Stomach smooth muscle (tissue), 2 donors: Measurements from ENCODE around the gene H6PD.

Source experiments
- H3K27ac ChIP-seq: one replicate; pipeline ENCODE4 v1.7.0; 2013; ENCODE audit warnings: mild to moderate bottlenecking, low read length, inconsistent platforms
- H3K27me3 ChIP-seq, 2 donors: one replicate each; pipeline ENCODE4 v1.7.0; 2013; ENCODE audit warnings: low read length in 2 of 2; ENCODE audit not compliant: insufficient read depth in 2 of 2, control insufficient read depth in 1 of 2
- H3K36me3 ChIP-seq, 2 donors: one replicate each; pipeline ENCODE4 v1.7.0; 2013; ENCODE audit warnings: low read length in 2 of 2; ENCODE audit not compliant: control insufficient read depth in 2 of 2, insufficient read depth in 2 of 2
- H3K4me1 ChIP-seq: one replicate; pipeline ENCODE4 v1.7.0; 2013; ENCODE audit warnings: low read length; ENCODE audit not compliant: control insufficient read depth, insufficient read depth
- H3K4me3 ChIP-seq, 2 donors: one replicate each; pipeline ENCODE4 v1.7.0; 2013; ENCODE audit warnings: low read length in 2 of 2
- H3K9ac ChIP-seq, 2 donors: one replicate each; pipeline ENCODE4 v1.7.0; 2013; ENCODE audit warnings: low read length in 2 of 2, mild to moderate bottlenecking in 1 of 2
- H3K9me3 ChIP-seq, 2 donors: one replicate each; pipeline ENCODE4 v1.7.0; 2013; ENCODE audit warnings: low read length in 2 of 2; ENCODE audit not compliant: control insufficient read depth in 2 of 2
- donor health status: healthy.
- donor health status: Pancreatic carcinoma.

The H6PD gene

GRCh38 chr1:9270290-9270883 is 35.8 kb downstream of the H6PD start:
- Histone ChIP-seq H3K27ac (no peak overlapping the region), H3K4me1 (peaks cover 14% of the 10 kb centered on the region), H3K4me3 (no peak overlapping the region)

GRCh38 chr1:9271283-9271682 is 36.7 kb downstream of the H6PD start:
- Histone ChIP-seq H3K27me3 (no peaks in the 10 kb centered on the region), H3K9ac (no peak overlapping the region), H3K36me3 (peaks cover 4 to 7% of the 10 kb centered on the region in 2 donors), H3K4me3 (no peak overlapping the region), H3K4me1 (peaks cover 17% of the 10 kb centered on the region), H3K27ac (no peak overlapping the region), H3K9me3 (no peaks in the 10 kb centered on the region)

More at GRCh38 chr1:9270290-9270883, 35.8 kb downstream of the H6PD start:
- H3K9ac ChIP-seq, result no peak overlapping the region
- no peaks in the 10 kb centered on the region for H3K27me3 ChIP-seq
- H3K36me3 ChIP-seq, result peaks cover 8 to 10% of the 10 kb centered on the region in 2 donors
- H3K9me3 ChIP-seq, result no peaks in the 10 kb centered on the region

GRCh38 chr1:9271861-9272595 is 37.5 kb downstream of the H6PD start:
- peaks cover 12% of the 10 kb centered on the region for H3K4me1 ChIP-seq
- H3K9ac ChIP-seq, result no peak overlapping the region
- H3K27me3 ChIP-seq, result no peaks in the 10 kb centered on the region
- no peaks in the 10 kb centered on the region for H3K9me3 ChIP-seq
- no peak overlapping the region for H3K4me3 ChIP-seq
- peaks cover 0 to 7% of the 10 kb centered on the region in 2 donors for H3K36me3 ChIP-seq
- H3K27ac ChIP-seq, result no peak overlapping the region

DNA sequence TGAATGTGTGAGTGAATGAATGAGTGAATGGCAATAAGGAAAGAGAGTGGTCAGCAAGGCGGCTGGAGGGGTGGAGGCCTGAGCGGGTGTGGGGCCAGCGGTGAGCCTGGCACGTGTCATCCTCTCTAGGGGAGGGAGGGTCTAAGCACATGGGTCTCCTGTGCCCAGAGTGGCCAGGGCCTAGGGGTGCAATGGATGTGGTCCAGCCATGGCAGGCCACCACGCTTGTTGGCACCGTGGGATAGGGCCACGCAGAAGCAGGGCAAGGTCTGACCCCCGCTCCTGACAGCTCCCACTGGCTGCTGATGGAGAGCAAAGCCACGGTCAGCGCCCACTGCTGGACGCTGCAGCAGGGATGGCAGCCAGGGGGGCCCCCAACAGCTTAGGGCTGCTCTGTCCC is 38.6 kb downstream of the H6PD start:
- H3K27ac ChIP-seq, result no peak overlapping the region

DNA sequence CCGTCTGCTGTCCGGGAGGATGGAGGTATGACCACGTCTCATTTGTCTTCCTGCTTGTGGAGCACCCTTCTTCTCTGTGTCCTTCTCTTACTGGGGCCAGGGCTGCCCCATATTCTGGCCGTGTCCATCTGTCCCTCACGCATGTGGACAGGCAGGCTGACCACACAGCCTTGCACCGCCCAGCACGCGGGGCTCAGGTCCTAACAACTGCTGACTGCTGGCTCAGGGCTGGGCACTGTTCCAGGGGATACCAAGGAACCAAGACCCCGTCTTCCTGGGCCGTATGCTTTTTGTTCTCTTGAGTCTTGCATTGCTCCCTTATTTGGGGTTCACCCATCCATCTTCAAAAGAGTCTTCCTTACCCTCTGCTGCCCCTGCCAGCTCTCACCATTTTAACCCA is 40.6 kb downstream of the H6PD start:
- H3K4me1 ChIP-seq, result peaks cover 19% of the 10 kb centered on the region
- H3K9ac ChIP-seq, result no peak overlapping the region
- H3K9me3 ChIP-seq, result no peaks in the 10 kb centered on the region
- peaks cover 0 to 2% of the 10 kb centered on the region in 2 donors for H3K36me3 ChIP-seq
- H3K4me3 ChIP-seq, result no peak overlapping the region
- H3K27me3 ChIP-seq, result no peaks in the 10 kb centered on the region
- no peak overlapping the region for H3K27ac ChIP-seq

More for the DNA sequence above, 38.6 kb downstream of the H6PD start:
- peaks cover 0 to 7% of the 10 kb centered on the region in 2 donors for H3K36me3 ChIP-seq
- no peak overlapping the region for H3K9ac ChIP-seq
- H3K27me3 ChIP-seq, result no peaks in the 10 kb centered on the region
- H3K9me3 ChIP-seq, result no peaks in the 10 kb centered on the region
- H3K4me3 ChIP-seq, result no peak overlapping the region
- peaks cover 14% of the 10 kb centered on the region for H3K4me1 ChIP-seq

DNA sequence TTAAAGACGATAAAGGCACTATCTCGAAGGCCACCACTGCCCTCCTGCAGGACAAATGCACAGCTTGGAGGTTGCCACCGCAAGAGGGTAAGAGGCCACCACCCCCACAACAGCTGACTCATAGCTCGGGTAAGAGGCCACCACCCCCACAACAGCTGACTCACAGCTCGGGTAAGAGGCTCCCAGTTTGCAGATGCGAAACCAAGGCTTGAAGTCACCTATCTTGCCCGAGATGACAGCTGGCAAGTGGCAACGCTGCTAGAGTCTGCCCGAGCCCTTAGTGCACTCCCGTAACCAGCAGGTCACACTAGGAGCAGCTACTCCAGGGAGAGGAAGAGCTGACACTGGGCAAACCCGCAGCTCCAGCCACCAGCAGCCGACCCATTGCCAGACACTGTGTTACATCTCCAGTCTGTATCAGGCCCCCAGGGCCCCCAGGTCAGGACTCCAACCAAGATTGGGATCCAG is 41.0 kb downstream of the H6PD start:
- Histone ChIP-seq H3K4me1 (peaks cover 21% of the 10 kb centered on the region), H3K9ac (no peak overlapping the region), H3K27me3 (no peaks in the 10 kb centered on the region), H3K36me3 (peaks cover 0 to 2% of the 10 kb centered on the region in 2 donors), H3K9me3 (no peaks in the 10 kb centered on the region), H3K4me3 (no peak overlapping the region), H3K27ac (no peak overlapping the region)

DNA sequence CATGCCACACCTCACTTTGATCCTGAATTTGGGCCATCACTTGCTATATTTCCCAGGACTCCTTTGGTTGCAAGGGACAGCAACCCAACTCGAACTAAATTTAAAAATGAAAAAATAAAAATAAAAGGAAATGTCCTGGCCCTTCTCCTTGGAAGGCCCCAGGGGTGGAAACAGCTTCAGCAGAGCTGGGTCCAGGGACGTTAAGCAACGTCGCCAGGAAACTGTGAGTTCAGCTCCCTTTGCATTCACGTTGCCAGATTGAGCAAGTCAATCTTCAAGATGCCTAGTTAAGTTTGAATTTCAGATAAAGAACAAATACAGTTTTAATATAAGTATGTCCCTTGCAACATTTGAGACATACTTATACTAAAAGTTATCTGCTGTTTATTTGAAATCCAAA is 43.5 kb downstream of the H6PD start:
- Histone ChIP-seq H3K27ac (no peak overlapping the region), H3K4me1 (peaks cover 30% of the 10 kb centered on the region), H3K9me3 (no peaks in the 10 kb centered on the region), H3K4me3 (no peak overlapping the region), H3K9ac (no peak overlapping the region), H3K27me3 (peaks cover 7 to 9% of the 10 kb centered on the region in 2 donors), H3K36me3 (peaks cover 0 to 2% of the 10 kb centered on the region in 2 donors)

GRCh38 chr1:9278585-9279153 is 44.1 kb downstream of the H6PD start:
- H3K9me3 ChIP-seq, result no peaks in the 10 kb centered on the region
- H3K27ac ChIP-seq, result no peak overlapping the region
- H3K4me1 ChIP-seq, result peaks cover 30% of the 10 kb centered on the region
- peaks cover 7 to 9% of the 10 kb centered on the region in 2 donors for H3K27me3 ChIP-seq
- H3K4me3 ChIP-seq, result no peak overlapping the region
- H3K9ac ChIP-seq, result no peak overlapping the region
- peaks cover 0 to 2% of the 10 kb centered on the region in 2 donors for H3K36me3 ChIP-seq

DNA sequence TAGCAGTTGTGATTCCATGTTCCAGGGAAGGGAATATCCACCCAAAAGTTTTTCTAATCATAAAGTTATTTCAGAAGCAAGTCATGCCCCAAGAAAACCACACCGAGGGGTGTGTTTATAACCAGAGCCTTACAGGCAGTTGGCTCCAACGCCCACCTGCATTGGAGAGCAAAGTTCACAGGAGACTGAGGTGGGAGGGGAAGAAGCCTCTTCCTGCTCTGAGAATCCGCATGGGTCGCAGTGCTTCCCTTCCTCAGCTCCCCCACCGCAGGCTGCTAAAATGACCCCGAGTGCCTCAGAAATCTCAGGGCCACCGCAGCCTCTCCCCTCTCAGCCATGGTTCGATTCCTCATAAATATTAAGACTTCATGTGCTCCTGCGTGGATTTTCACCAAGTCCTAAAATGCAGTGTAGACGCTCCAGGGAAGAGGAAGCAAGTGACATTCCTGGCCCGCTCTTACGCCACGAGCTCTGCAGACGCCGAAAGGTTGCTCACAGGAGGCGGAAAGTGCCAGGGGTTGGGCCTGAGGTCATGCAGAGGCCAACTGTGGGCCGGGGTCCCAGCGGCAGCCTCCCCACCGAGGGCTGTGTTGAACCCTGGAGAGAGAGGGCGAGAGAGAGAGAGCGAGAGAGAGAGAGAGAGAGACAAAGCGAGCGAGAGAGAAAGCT is 44.7 kb downstream of the H6PD start:
- Histone ChIP-seq H3K9ac (no peak overlapping the region), H3K27ac (no peak overlapping the region), H3K27me3 (peaks cover 7 to 9% of the 10 kb centered on the region in 2 donors), H3K36me3 (peaks cover 0 to 2% of the 10 kb centered on the region in 2 donors), H3K9me3 (no peaks in the 10 kb centered on the region), H3K4me1 (peaks cover 30% of the 10 kb centered on the region), H3K4me3 (no peak overlapping the region)

- Histone ChIP-seq H3K9ac (no peak overlapping the region), H3K4me1 (peaks cover 30% of the 10 kb centered on the region), H3K27ac (no peak overlapping the region), H3K9me3 (peaks cover 0 to under 1% of the 10 kb centered on the region in 2 donors), H3K36me3 (no peaks in the 10 kb centered on the region), H3K27me3 (peaks cover 7 to 9% of the 10 kb centered on the region in 2 donors), H3K4me3 (peak overlapping the region in 1 of 2 donors; percentile 22)
Observed at GRCh38 chr1:9280015-9280860, 45.7 kb downstream of the H6PD start.
